HFF-Myc (cell line): ENCODE results near the gene HIVEP3.

Experiments used
- DNase-seq: peaks from one replicate; pipeline ENCODE4 v3.0.0-alpha.2; 2011; ENCODE audit warnings: low read depth; ENCODE audit errors: extremely low read depth
- H3K4me3 ChIP-seq: replicated peaks from 2 replicates; pipeline ENCODE4 v1.5.1; 2011; ENCODE audit warnings: low read depth, mild to moderate bottlenecking, control low read depth, low read length
- TF ChIP-seq, protein P1 (sequence below): IDR thresholded peaks from 2 replicates; pipeline ENCODE4 v1.5.1; 2012; ENCODE audit warnings: mild to moderate bottlenecking, low read depth, low read length, control low read depth; ENCODE audit errors: missing control alignments

The HIVEP3 gene

DNA sequence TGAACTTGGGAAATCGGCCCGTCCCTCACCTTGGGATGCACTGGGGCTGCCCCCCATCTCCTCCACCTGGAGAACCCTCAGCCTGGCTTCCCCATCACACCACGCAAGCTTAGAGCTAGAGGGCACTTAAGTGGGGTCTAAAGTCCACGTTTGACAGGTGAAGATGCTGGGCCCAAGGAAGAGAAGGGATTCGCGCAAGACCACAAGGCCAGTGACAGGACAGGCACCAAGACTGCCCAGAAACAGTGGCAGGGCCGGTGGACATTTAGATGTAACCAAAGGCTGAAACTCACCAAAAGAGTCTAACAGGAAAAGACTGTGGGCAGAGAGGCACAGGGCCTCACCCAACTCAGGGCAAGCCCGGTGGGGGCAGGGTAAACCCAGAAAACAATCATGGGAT, 303.4 kb downstream of the HIVEP3 start:
- no peak for DNase-seq
- H3K4me3 ChIP-seq: no peak overlapping the region
- TF ChIP-seq, protein P1, sequence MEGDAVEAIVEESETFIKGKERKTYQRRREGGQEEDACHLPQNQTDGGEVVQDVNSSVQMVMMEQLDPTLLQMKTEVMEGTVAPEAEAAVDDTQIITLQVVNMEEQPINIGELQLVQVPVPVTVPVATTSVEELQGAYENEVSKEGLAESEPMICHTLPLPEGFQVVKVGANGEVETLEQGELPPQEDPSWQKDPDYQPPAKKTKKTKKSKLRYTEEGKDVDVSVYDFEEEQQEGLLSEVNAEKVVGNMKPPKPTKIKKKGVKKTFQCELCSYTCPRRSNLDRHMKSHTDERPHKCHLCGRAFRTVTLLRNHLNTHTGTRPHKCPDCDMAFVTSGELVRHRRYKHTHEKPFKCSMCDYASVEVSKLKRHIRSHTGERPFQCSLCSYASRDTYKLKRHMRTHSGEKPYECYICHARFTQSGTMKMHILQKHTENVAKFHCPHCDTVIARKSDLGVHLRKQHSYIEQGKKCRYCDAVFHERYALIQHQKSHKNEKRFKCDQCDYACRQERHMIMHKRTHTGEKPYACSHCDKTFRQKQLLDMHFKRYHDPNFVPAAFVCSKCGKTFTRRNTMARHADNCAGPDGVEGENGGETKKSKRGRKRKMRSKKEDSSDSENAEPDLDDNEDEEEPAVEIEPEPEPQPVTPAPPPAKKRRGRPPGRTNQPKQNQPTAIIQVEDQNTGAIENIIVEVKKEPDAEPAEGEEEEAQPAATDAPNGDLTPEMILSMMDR: no peak

DNA sequence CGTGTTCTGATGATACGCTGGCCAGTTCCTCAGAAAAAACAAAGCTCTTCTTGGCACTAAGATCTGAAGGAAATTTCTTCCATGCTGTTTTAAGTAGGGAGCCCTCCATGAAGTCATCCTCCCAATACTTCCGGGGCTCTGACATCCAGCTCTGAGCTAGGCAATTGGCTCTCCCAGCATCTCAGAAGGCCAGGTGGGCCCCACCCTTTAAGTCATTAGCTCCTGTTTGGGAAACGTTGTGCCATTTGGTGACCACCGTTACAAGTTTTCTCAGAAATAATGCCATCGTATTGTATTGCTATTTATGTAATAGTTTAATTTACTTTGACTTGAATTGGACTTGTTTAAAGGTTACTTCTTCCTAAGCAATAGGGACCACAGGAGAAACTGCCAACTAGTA, 303.9 kb downstream of the HIVEP3 start:
- TF ChIP-seq, protein P1: no peak

DNA sequence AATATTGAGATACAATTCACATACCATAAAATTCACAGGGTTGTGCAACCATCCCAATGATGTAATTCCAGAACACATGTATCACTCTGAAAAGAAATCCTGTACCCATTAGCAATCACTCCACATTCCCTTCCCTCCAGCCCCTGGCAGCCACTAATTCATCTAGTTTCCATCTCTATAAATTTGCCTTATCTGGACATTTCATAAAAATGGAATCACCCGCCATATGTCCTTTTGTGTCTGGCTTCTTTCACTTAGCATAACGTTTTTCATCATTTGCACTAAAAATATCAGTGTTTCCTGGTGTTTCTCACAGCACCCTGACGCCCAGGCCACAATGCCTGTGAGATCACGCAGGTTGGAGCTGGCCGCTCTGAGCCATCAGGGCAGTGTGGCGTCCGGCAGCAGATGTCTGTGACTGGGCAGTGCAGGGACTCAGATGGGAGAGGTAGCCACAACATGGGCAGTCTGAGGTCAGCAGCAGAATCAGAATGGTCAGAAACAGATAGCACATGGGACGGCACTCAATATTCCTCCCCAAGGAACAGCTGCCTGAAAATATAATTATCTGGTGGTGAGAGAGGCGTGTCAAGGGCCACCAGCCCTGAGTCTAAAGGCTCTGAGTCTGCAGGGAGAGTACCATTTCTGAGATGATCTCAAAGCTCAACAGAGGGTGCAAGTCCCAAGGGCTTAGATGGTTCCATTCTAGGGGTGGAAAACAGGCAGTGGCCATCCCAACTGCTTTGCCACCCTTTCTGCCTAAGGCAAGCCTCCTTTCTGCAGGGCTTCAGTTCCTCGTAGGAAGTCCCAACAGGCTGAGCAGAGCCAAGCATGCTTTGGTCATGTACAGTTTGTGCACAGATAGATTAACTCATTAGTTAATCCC, 304.8 kb downstream of the HIVEP3 start:
- no peak overlapping the region for H3K4me3 ChIP-seq
- TF ChIP-seq, protein P1: no peak
- DNase-seq: no peak

More for the DNA sequence above, 303.9 kb downstream of the HIVEP3 start:
- H3K4me3 ChIP-seq: no peak overlapping the region
- DNase-seq: no peak

DNA sequence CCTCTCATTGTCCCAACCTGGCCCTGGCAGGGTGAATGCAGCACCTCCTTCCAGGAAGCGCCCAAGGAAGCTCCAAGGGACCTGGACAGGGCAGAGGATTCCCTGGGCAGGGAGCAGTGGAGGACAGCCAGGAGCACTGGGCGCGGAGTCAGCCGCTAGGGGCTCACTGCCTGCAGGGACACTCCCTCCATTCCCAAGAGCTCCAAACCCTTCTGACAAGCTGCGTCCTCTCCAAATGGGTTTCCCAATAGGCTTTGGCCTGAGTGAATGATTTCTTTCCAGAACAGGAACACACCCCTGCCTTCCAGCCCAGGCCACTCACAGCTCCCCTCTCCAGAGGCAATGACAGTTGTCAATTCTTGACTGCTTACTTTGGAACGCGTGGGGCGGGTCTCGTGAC, 305.8 kb downstream of the HIVEP3 start:
- TF ChIP-seq, protein P1: no peak
- no peak for DNase-seq

DNA sequence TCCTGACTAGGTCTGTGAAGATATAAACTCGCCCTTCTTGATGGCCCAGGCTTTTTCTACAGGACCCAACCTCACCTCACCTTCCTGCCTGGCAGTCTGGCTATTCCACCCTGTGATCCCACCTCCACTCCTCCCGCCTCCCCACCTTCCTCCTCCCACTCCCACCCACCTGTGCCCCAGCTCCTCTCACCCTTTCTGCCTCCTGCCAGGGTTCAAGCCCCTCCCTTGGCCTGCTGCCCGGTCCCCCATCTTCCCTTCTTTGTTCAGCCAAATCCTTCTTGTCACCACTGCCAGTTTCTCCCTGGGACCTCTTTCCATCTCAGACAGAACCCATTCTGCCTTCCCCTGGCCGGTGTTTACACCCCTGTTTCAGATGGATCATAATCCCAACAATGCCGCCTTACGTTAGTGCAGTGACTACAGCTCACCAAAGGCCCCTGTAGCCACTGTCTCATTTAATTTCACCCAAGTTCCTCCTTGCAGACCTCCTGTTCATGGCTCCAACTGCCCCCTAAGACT, 306.7 kb downstream of the HIVEP3 start:
- DNase-seq: no peak
- no peak overlapping the region for H3K4me3 ChIP-seq
- TF ChIP-seq, protein P1: no peak

More for the DNA sequence above, 305.8 kb downstream of the HIVEP3 start:
- no peak overlapping the region for H3K4me3 ChIP-seq

DNA sequence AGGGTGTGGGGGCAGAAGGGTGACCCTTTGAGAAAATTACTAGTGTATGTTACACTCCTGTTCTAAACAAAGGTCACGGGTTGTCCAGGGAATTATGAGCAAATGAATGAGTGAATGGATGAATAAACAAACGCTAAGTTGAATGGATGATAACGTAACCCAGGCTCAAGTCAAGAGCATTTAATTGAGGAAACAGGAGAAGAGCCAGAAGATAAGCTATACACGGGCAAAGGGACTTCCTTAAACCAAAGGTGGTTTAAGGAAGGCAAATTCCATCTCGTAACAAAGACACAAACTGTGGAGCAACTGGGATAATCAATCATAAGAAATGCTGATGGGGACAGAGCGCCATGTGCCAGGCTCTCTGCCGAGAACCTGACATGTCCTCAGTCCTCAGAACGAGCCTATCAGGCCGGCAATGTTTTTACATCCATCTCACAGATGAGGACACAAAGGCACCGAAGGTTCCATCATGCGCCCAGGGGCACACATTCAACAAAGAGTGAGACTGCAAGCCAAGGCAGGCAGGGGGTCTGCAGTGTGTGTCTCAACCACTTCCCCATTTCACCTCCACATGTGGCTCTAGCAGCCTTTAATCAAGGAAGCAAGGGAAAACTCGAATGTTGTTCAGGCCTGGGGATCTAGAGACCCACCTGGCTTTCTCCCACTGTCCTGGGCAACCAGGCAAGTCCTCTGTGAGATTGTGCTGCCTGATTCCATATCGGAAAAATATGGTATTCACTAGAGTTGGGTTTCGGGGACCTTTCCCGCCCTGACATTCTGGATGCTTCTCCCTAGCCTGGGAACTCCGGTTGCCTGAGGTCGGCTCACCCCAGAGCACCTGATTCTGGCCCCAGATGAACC, 307.4 kb downstream of the HIVEP3 start:
- no peak overlapping the region for H3K4me3 ChIP-seq
- TF ChIP-seq, protein P1: no peak
- no peak for DNase-seq
